H1 (cell line): ENCODE results near the gene CDR2. TPM values are rescaled to one million over a fixed set of nuclear protein-coding genes. Genes with fewer than 3 reads are reported as not detected.

ENCODE experiments used
- ASH2L ChIP-seq: fragments of 200-600, 300-600 bp; sonication (generic); IDR thresholded peaks from one replicate; pipeline ENCODE4 v1.7.1; 2017; ENCODE audit warnings: low read length
- ATF3 ChIP-seq: IDR thresholded peaks from 2 replicates; pipeline ENCODE4 v1.6.1; 2011; ENCODE audit warnings: low read depth, mild to moderate bottlenecking, low read length; ENCODE audit not compliant: insufficient read depth
- BCL11A ChIP-seq, 2 experiments: IDR thresholded peaks; one replicate each; pipeline ENCODE4 v1.6.1; 2011; ENCODE audit warnings: low read depth in 2 of 2, low read length in 2 of 2, mild to moderate bottlenecking in 2 of 2
- FOSL1 ChIP-seq: IDR thresholded peaks from 2 replicates; pipeline ENCODE4 v1.6.1; 2011; ENCODE audit warnings: mild to moderate bottlenecking, low read depth, low read length, moderate library complexity; ENCODE audit not compliant: insufficient read depth
- JUN ChIP-seq: IDR thresholded peaks from 2 replicates; pipeline ENCODE4 v1.6.1; 2011; ENCODE audit warnings: low read depth, mild to moderate bottlenecking, improper control_type of control experiment, low read length
- KDM1A ChIP-seq: fragments of 200-600, 300-600 bp; sonication (generic); IDR thresholded peaks from 2 replicates; pipeline ENCODE4 v1.7.1; 2016; ENCODE audit warnings: mild to moderate bottlenecking, low read length, borderline replicate concordance
- RAD21 ChIP-seq, 2 experiments: IDR thresholded peaks in 1 of 2; conservative IDR thresholded peaks in 1 of 2; 2 replicates each; pipeline ENCODE4 v1.6.1; 2011; ENCODE audit warnings: low read depth in 2 of 2, low read length in 2 of 2, improper control_type of control experiment in 1 of 2, inconsistent platforms in 1 of 2, mild to moderate bottlenecking in 1 of 2, moderate library complexity in 1 of 2
- TEAD4 ChIP-seq: IDR thresholded peaks from 2 replicates; pipeline ENCODE4 v1.6.1; 2012; ENCODE audit warnings: low read depth, low read length, inconsistent platforms, mixed read lengths
- polyA plus RNA-seq, 7 experiments: library from polyadenylated mRNA; depleted of rRNA in 3 of 7; stranded (reverse) in 5 of 7; unstranded in 2 of 7; fragments of >200 nt in 5 of 7; fragments of 200-250 nt in 2 of 7; gene quantifications; 1 replicate in 5 of 7; 2 replicates in 1 of 7; 4 replicates in 1 of 7; pipeline versions ENCODE4 v1.2.1 to v1.2.3, GENCODE V29; 2011 to 2013; ENCODE audit warnings: missing spikeins in 2 of 7, mixed read lengths in 2 of 7
- total RNA-seq: library from RNA; stranded (reverse); fragmentation: NEBNext Ultra II Directional; extraction: Animal tissue kit (Norgen Biotek cat#: 25700); gene quantifications from 2 replicates; pipeline ENCODE4 v1.2.1, GENCODE V29; 2021

Gene CDR2
- total and polyA plus RNA-seq, 2 of the 8 experiments (the other 6 are each of a cell fraction or from before 2014, with no cell fraction given), result 16.3 to 34.9 TPM

DNA sequence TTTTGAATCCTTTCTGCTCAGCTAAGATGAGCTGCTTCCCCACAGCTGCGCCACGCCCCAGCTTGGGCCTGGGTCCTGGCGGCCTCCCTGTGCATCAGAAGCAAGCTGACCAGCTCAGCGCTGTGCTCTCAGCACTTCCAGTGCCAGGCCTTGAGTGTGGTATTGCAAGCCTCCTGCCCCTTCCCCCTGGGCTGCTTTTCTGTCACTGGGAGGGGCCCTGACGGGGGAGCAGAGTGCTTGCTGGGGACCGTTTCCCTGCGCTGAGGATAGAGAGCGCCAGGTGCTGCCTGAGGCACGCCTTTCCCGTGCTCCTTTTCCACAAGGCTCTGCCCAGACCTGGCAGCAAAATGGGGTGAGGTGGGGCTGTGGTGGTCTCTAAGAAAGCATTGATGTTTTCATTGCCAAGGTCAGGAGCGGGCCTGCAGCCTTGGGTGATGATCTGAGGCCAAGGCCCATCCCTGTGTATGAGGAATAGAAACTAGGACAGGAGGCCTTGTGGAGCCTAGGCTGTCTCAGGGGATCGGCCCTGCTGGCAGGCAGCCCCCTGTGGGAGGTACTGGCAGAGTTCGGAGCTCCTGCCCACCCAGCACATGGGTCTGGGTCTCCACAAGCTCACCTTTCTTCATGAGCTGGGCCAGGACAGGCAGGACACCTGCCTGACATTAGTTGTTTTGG lies 47.5 kb downstream of the CDR2 start (continued):
- TF ChIP-seq RAD21 (IDR thresholded peaks at IDR 0.05 in 1 of 2, conservative IDR thresholded peaks at IDR 0.05 in 1 of 2; ENCODE audit: low read depth in 2 of 2, low read length in 2 of 2) (no peak), KDM1A (no peak), ASH2L (no peak), TEAD4 (no peak), FOSL1 (no peak), JUN (no peak), BCL11A (IDR thresholded peaks at IDR 0.05; ENCODE audit: low read depth in 2 of 2, low read length in 2 of 2) (no peak), ATF3 (no peak)
